Stimulated activated CD8-positive, alpha-beta memory T cell treated with anti-CD3 and anti-CD28 coated beads, Interleukin-15, amount 100 ng/mL, for 48 hours (primary cell): ENCODE data around the gene OR4C45.
"Not testable (repeated sequence)": the region's sequence is repeated elsewhere in the genome, so short reads cannot be mapped to it uniquely, and the experiment has no call there.

Source experiments
- DNase-seq, 2 donors: peaks; one replicate each; pipeline ENCODE4 v3.0.0-alpha.2; 2020; ENCODE audit warnings: low read depth in 2 of 2

The OR4C45 gene

DNA sequence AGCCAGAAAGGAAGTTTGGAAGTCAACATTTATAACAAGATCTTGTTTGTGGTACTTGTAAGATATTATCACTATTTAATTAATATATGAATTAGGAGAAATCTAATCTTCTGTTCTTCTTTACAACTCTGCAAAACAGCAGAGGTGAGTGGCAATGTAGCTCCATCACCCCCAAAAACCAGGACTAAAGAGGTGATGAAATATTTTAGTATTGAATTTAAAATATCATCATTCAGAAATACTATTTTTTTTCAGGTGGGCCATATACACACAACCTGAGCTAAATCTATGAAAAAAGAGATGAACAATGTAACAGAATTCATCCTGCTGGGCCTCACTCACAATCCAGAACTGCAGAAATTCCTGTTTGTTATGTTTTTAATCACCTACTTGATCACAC is at the start of gene OR4C45:
TSS of gene OR4C45 (plus strand) at position 301 of the 400 bp plus-strand sequence.
- no peak for DNase-seq

DNA sequence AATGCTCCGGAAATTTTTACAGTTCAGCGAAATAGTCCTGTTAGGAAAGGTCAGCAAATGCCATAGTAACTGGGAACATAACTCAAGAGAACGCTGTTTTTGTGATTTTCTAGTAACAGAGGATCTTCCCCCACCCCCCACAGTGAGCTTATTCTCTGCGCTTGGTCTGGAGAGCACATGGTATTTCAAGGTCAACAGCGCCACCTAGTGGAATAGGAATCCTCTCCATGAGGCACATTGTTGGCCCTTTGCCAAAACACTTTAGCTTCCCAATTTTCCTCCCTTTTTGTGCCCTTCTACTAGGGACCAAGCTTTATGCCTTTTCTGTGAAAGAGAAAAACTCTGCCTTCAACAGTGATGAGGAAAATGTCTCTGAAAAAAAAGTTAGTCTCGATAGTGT is 37.1 kb upstream of the OR4C45 start:
- DNase-seq: peak in 1 of 2 donors; percentile 2

GRCh38 chr11:50030193-50030592 is 2.5 kb upstream of the OR4C45 start:
- no peak for DNase-seq

- not testable (repeated sequence) for DNase-seq
Observed at GRCh38 chr11:50036239-50036638, 3.6 kb downstream of the OR4C45 start.

- DNase-seq: no peak
Observed at GRCh38 chr11:50037251-50037650, 4.6 kb downstream of the OR4C45 start.

- no peak for DNase-seq
Observed at GRCh38 chr11:50044647-50045046, 12.0 kb downstream of the OR4C45 start.

DNA sequence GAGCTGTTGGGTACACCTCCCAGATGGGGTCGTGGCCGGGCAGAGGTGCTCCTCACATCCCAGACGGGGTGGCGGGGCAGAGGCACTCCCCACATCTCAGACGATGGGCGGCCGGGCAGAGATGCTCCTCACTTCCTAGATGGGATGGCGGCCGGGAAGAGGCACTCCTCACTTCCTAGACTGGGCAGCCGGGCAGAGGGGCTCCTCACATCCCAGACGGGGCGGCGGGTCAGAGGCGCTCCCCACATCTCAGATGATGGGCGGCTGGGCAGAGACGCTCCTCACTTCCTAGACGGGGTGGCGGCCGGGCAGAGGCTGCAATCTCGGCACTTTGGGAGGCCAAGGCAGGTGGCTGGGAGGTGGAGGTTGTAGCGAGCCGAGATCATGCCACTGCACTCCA is 30.4 kb downstream of the OR4C45 start:
- not testable (repeated sequence) for DNase-seq

GRCh38 chr11:50070389-50070788 is 37.7 kb downstream of the OR4C45 start:
- DNase-seq: no peak

DNA sequence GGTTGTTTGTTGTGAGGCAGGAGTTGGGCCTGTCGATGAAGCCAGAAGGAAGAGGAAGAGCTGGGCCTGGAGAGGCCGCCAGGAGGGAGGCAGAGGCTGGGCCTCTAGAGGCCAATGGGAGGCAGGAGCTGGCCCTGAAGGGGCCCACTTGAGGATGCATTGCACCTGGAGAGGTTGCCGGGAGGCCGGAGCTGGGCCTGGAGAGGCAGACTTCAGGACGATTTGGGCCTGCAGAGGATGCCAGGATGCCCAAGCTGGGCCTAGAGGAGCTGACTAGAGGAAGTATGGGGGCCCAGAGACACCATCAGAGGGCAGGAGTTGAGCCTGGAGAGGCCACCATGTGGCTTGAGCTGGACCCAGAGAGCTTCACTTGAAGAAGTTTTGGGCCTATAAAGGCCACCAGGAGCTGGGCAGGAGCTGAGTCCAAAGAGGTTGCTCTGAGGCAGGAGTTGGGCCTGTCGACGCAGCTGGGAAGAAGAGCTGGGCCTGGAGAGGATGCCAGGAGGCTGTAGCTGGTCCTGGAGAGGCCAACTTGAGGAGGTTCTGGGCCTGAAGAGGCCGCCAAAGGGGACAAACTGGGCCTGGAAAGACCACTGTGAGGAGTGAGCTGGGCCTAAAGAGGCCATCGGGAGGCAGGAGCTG is 39.0 kb downstream of the OR4C45 start:
- DNase-seq: no peak

- DNase-seq: no peak
Observed at GRCh38 chr11:50072226-50073112, 39.8 kb downstream of the OR4C45 start.

- DNase-seq: no peak
Observed at GRCh38 chr11:50073113-50074105, 40.7 kb downstream of the OR4C45 start.

GRCh38 chr11:50074161-50074560 is 41.5 kb downstream of the OR4C45 start:
- DNase-seq: no peak

- no peak for DNase-seq
Observed at GRCh38 chr11:50075856-50076255, 43.2 kb downstream of the OR4C45 start.

DNA sequence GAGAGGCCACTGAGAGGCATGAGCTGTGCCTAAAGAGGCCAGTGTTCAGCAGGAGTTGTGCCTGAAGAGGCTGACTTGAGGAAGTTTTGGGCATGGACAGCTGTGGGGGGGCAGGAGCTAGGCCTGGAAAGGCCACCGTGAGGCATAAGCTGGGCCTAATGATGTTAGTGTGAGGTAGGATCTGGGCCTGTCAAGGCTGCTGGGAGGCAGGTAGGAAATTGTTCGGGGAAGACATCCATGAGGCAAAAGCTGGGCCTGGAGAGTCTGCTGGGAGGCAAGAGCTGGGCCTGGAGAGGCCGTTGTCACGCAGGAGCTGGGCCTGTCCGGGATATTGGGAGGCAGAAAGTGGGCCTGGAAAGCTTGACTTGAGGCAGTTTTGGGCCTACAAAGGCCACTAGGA is 44.9 kb downstream of the OR4C45 start:
- DNase-seq: no peak

DNA sequence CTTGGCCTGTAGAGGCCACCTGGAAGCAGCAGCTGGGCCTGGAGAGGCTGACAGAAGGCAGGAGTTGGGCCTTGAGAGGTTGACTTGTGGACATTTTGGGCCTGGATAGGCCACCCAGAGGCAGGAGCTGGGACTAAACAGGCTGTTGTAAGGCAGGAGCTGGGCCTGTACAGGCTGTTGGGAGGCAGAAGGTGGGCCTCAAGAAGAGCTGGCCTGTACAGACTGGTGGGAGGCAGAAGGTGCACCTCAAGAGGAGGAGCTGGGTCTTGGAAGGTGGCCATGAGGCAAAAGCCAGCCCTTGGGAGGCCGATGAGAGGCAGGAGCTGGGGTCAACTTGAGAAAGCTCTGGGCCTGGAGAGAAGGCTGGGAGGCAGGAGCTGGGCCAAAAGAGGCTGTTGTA is 45.3 kb downstream of the OR4C45 start:
- no peak for DNase-seq

GRCh38 chr11:50078946-50079345 is 46.3 kb downstream of the OR4C45 start:
- DNase-seq: not testable (repeated sequence)

- no peak for DNase-seq
Observed at GRCh38 chr11:50080256-50080655, 47.6 kb downstream of the OR4C45 start.
